Measurements from ENCODE around the gene ADGRD1.

ADGRD1 gene

DNA sequence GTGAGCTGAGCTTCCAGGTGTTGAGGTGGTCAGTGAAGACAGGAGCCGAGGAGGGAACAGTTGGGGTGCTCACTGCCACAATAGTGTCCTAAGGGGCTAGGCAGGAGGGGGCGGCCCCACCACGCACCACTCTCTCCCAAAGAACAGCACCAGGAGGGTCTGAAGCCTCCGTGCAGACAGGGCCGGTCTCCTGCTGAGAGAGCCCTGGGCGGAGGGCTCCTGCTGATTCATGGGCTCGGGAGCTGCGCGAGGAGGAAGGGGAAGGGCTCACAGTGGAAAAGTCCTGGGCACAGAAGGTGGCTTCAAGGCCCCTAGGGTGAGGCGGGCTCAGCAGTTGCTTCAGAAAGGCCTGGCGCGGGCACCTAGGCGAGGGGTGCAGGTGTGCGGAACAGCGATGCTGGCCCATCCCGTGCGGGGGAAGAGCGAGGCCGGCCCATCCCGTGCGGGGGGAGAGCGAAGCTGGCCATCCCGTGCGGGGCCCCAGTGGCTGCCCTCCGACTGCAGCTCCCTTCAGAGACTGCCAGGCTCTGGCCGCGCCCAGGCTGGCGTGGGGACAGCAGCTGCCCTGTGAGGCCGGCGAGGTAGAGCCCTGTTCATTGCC, 176.7 kb downstream of the ADGRD1 start:
- no peak for DNase-seq (ENCODE audit: low read depth in 4 of 4, low spot score in 1 of 4)

GRCh38 chr12:131131077-131131807, 177.5 kb downstream of the ADGRD1 start:
- DNase-seq (ENCODE audit: low read depth in 4 of 4, low spot score in 1 of 4), result no peak

DNA sequence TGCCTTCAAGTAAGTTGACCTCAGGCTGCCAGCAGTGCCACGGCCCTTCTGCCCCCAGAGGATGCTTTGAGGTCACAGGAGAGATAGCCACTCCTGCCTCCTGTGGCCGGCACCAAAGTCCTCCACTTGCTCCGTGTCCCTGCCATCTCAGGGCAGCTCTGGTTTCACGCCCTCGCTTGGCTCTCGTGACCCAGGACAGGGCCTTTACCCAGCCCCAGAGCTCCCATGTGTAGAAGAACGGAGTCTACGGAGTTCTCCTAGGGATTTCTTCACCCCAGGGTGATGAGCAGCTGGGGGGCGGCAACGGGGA, 178.1 kb downstream of the ADGRD1 start:
- no peak for DNase-seq (ENCODE audit: low read depth in 4 of 4, low spot score in 1 of 4)

GRCh38 chr12:131132118-131132892, 178.6 kb downstream of the ADGRD1 start:
- DNase-seq (ENCODE audit: low read depth in 4 of 4, low spot score in 1 of 4), result peak; percentile 60 to 70 (median 66)

DNA sequence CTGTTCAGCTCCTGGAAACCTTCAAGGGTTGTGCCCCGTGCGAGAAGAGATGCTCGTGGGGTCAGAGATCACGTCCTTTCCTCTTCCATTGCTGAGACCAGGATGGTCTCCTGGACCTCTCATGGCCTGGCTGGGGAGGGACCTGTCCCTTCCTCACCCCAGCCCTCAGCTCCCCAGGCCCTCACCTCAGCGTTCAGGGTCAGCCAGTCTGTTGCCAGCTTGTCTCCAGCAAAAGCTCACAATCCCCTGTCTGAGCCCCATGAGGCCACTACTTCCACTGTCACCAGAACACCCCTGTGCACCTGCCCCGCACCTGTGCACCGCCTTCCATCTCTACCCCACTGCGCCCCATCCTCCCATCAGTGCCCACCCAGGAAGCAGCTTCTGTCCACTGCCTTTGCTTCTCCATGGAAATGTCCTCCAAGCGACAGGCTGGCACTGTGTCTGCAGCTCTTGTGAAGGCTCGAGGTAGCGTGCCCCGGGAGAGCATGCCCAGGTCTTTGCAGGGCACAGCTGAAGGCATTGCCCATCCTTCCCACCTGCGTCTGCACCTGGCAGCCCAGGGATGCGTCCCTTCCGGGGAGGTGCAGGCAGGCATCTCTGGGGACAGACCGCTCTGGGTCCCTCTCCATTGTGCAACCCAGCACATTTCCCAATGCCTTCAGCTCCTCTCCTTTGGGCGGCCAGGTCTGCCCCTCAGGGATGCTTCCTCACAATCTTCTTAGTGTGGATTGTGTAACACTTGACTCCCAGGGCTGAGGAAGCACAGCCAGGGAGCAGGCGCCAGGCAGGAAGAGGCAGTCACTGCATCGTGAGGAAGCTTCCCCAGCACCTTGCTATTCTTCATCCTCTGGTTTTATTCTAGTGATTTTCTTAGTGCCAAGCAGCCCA, 179.6 kb downstream of the ADGRD1 start:
- DNase-seq (ENCODE audit: low read depth in 4 of 4, low spot score in 1 of 4), result no peak

GRCh38 chr12:131133994-131134393, 180.3 kb downstream of the ADGRD1 start:
- no peak for DNase-seq (ENCODE audit: low read depth in 4 of 4, low spot score in 1 of 4)

- DNase-seq (ENCODE audit: low read depth in 4 of 4, low spot score in 1 of 4), result no peak
Measured at GRCh38 chr12:131134523-131135310, 181.0 kb downstream of the ADGRD1 start.

DNA sequence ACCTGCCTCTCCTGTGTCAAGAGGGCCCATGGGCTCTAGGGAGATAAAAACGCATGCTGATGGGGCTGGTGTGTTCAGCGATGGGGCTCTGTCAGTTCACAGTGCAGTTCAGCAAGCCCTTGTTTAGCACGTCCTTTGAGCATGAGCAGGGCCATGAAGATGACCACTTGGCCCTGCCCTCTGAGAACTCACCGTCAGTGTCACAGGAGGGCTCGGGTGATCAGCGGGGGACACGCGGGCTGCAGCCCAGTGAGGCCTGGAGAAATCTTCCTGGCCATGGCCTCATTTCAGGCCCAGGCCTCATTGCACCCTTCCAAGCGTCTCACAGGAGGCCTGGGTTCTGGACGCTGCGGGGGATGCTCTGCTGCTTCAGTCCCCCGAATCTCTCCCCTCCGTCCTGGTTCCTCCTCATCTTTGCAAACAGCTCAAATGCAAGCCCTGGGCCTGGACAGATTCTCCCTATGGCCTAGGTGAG, 181.6 kb downstream of the ADGRD1 start:
- DNase-seq (ENCODE audit: low read depth in 4 of 4, low spot score in 1 of 4), result no peak

DNA sequence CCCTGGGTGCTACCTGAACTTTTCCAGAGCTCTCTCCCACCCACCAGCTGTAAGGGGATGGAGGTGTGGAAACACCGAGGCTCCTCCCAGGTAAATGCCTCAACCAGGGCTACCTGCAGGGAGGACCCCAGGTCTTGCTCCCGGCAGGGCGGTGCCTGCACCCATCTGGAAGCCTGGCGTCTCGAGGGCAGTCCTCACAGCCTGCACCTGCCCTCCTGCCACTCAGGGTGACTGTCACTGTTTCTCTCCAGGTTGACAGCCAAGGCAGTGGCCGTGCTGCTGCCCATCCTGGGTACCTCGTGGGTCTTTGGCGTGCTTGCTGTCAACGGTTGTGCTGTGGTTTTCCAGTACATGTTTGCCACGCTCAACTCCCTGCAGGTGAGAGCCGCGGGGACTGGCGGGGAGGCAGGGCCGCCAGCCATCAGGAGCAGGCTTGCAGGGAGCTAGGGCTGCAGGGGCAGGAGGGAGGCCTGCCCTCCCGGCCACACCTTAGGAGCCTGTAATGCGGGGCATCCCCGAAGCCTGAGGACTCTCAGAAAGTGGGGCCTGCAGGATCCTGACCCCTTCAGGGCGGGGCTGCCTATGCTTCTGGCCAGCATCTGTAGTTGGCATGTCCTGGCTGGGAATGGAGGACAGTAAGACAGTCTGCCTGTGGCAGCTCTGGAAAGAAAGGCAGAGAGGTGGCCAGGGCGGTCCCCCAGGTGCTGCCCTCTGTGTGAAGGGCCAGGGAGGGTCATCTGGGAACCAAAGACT, 182.3 kb downstream of the ADGRD1 start:
- DNase-seq (ENCODE audit: low read depth in 4 of 4, low spot score in 1 of 4), result no peak

DNA sequence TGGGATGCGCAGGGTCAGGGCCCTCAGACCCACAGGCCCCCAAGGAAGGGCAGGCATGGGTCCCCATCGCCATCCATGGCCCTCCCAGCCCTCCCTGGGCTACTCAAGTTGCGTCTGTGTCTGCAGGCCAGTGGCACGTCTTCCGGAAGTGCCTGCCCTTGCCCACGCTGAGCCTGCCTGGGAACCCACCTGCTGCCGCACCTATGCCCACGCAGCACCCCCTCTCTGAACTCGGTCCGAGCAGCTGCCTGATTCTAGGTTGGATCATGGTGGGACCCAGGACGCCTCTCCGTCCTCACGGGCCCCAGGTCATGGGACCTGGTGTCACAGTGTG, 182.8 kb downstream of the ADGRD1 start:
- no peak for DNase-seq (ENCODE audit: low read depth in 4 of 4, low spot score in 1 of 4)

DNA sequence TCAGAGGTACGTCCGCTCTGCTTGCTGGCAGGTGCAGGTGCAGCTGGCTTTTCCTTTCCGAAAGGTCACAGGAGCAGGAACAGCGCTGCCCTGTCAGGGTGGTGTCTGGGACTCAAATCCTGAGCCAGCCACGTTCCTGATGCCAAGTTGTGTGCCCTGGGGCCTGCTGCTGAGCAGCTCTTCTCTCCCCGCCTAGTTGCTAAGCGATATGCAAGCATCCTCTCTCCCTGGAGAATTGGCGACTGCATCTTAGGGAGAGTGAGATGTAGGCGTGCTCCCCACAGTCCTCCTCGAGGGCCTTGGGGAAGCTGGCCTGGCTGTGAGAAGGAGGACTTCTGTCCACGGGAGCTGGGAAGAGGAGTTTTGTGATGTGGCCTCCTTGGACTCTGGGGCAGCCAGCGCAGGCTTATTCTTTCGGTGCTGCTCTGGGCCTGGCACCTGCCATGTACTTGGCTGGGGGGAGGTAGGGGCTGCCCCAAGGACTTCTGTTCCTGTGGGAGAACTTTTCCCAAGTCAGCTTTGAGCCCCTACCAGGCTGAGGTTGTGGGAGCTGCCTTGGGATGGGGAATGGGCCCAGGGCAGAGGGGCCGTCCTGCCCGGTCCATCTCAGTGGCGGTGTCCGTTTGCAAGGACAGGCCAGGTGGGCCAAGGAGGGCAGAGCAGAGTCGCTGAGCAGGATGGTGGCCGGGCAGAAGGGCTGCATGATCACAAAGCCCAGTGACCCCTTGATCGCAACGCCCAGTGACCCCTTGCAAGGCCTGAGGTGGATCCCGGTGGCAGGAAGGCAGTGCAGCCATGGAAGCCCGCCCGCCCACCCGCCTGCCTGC, 183.5 kb downstream of the ADGRD1 start:
- no peak for DNase-seq (ENCODE audit: low read depth in 4 of 4, low spot score in 1 of 4)

DNA sequence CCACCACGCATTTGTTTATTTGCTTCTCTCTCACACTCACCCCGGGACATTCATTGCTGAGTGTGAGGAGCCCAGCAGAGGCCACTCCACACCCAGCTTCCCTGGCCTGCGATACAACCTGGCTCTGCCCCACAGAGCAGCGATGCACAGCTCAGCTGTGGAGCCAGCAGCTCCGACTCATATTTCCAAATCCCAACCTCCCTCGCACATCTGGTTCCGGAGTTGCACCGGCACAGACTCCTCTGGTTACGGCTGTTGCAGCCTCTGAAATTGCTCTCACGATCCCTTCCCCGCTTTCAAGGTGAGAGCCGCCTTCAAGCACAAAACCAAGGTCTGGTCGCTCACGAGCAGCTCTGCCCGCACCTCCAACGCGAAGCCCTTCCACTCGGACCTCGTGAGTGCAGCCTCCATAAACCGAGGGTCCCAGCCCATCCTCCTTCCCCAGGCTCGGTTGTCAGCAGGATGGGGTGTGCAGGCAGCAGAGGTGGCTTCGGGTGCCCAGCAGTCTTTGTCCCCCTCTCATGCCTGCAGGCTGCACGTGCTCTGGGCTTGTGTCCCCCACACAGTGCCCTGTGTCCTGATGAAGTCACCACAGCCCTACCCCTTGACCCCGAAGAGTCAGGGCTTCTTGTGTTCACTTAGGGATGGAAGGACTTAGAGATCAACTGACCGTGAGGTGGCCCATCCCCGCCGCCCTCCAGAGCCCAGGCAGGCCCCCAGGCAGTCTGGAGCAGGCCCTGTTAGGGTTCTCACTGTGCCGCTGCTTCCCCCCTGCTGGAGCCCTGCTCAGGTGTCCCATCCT, 184.3 kb downstream of the ADGRD1 start:
- DNase-seq (ENCODE audit: low read depth in 4 of 4, low spot score in 1 of 4), result no peak

- DNase-seq (ENCODE audit: low read depth in 4 of 4, low spot score in 1 of 4), result no peak
Measured at GRCh38 chr12:131138638-131139362, 185.1 kb downstream of the ADGRD1 start.

DNA sequence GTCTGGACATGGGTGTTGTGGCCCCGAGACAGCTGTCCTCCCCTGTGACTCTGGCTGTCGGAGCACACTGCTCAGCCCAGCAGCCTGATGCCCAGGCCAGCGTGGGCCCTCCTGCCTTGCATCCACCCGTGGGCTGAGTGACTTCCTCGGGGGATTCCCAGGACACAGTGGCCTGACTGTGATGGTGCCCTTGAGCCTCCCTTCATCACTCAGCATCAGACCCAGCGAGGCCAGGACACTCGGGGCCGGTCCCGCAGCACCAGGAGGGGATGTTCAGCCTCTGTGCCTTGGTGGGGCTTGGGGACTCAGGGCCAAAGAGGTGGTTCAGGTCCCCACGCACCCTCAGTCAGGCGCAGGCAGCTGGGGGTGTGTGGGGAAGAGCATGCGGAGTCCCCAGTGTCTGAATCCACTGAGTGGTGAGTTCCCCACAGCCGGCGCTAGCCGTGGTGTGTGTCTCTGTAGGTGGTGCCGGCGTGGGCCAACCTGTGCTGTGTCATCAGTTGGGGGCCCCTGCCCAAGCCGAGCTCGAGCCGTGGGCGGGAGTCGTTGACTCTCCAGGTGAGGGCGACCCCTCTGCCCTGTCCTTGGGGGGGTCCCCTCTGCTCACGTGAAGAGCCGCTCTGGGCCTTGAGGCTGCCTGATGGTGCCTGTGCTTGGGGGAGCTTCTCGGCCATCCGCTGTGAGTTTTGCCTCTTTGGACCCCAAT, 185.8 kb downstream of the ADGRD1 start:
- DNase-seq (ENCODE audit: low read depth in 4 of 4, low spot score in 1 of 4), result no peak

DNA sequence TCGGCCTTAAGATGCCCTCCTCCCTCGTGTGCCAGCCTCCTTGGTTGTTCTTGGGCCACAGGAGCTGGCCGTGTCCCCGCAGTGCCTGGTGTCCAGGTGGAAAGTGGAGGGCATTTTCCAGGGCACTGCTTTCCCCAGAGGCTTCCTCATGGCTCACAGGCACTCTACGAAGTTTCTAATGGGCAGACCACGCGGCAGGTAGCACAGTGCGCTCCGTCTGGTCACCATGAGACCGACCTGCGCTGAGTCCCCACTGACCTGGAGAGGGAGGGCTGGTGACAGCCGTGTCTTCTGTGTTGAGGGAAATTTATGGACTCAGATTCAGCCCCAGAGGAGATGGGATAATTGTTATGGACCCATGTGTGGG, 186.3 kb downstream of the ADGRD1 start:
- DNase-seq (ENCODE audit: low read depth in 4 of 4, low spot score in 1 of 4), result no peak

GRCh38 chr12:131140697-131141096, 187.0 kb downstream of the ADGRD1 start:
- DNase-seq (ENCODE audit: low read depth in 4 of 4, low spot score in 1 of 4), result no peak

GRCh38 chr12:131141514-131141913, 187.8 kb downstream of the ADGRD1 start:
- no peak for DNase-seq (ENCODE audit: low read depth in 4 of 4, low spot score in 1 of 4)
